Measurements from ENCODE around the gene OGFRL1.

OGFRL1 gene

DNA sequence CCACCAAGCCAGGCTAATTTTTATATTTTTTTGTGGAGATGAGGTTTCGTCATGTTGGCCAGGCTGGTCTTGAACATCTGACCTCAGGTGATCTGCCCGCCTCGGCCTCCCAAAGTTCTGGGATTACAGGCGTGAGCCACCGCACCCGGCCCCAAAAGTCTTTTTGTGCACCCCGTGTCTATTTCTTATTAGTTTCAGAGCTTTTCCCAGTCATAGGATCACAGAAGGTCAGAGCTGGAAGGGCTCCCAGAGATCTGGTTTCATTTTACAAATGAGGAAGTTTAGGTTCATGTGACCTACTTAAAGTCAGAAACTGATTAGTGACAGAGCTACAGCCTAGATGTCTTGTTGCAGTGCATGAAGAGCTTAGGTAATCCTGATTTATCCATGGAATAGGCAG, 1.6 kb upstream of the OGFRL1 start:
- no peak for DNase-seq (ENCODE audit: low read depth in 2 of 2)

DNA sequence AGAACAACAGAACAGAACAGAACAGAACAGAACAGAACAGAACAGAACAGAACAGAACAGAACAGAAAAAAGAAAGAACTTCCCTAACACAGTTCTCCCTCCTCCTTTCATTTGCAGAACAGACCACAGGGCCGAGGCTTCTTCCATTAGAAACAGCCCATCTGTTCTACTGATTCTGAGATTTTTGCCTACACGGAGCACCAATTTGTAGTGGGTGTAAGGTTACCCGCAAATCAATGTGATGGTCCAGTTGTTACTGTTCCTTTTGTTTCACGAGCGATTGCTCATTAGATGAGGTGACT, 734 bp upstream of the OGFRL1 start:
- DNase-seq (ENCODE audit: low read depth in 2 of 2): no peak

DNA sequence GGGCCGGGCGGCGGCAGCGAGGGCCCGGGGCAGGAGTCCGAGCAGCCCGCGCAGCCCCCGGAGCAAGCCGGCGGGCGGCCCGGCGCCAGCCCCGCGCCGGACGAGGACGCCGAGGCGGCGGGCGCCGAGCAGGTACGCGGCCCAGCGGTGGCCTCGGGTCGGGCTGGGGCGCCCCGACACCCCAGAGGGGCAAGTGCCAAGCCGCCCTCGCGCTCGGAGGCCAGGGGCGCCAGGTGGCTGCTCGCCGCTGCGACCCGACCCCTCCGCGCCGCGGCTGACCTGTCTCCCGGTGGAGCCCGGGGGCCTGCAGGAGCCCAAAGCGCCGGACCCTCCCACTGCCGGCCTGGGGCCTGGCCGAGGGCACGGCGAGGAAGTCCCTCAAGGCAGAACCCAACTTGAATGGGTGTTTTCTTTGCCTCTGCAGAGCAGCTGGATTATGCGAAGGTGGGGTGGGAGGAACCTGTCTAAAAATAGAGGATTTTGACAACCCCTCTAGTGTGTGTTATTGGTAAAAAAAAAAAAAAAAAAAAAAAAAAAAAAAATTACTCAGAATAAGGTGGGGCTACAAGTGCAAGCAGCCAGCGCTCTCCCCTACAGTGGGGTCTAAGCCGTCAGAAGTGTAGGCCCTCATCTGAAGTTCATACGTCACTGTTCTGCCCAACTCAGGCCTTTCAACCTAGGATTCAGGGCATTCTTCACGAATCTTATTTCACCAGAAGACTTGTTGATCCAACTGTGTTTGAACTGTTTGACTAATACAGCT, 609 bp downstream of the OGFRL1 start:
- peak in 1 of 2 donors; percentile 7 for DNase-seq (ENCODE audit: low read depth in 2 of 2)

DNA sequence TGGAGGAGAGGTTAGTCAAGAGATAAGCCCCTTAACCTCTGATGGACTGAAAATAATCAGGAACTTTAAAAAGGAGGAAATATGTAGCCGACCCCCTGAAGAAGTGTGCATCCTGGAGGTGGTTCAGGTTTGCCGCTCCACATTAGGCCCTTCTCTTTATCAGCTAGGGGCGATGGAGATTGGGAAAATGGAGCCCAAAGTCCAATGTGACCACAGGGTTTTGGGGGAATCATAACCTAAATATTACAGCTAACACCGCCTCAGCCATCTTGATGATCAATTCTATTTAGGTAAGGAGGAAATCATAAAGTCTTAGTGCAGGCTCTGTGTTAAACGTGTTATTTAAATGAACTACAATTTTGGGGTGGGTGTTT, 1.2 kb downstream of the OGFRL1 start:
- DNase-seq (ENCODE audit: low read depth in 2 of 2): no peak

DNA sequence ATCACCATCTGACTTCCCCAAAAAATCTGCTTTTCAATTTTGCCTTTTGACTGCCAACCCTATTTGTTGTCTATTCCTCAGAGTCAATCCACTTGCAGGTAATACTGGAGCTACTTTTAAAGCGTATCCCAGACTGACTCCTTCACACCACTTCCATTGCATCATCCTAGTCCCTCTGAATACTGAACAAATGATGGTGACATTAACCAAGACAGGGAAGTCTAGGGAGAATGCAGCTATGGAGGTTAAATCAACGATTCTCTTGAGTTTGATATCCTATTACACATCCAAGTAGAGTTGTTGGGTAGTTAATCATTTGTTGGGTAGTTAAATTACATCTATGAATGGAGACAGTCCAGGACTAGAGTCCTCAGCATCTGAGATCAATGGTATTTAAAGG, 2.0 kb downstream of the OGFRL1 start:
- no peak for DNase-seq (ENCODE audit: low read depth in 2 of 2)

DNA sequence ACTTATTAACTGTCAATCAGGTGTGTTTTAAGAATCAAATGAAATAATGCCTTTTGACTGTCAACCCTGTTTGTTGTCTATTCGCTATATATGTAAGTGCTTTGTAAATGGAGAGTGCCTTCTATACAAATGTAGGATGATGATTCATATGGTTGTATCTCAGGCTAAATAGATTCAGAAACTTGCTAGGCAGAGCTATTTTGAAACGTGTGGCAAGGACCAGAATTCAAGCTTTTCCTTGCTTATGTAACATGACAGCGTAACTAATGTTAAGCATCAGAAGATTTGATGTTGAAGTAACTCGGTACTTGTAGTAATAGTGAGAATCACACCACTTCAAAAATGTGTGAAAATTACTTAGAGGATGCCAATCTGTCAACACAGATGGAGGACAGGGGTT, 3.4 kb downstream of the OGFRL1 start:
- no peak for DNase-seq (ENCODE audit: low read depth in 2 of 2)

DNA sequence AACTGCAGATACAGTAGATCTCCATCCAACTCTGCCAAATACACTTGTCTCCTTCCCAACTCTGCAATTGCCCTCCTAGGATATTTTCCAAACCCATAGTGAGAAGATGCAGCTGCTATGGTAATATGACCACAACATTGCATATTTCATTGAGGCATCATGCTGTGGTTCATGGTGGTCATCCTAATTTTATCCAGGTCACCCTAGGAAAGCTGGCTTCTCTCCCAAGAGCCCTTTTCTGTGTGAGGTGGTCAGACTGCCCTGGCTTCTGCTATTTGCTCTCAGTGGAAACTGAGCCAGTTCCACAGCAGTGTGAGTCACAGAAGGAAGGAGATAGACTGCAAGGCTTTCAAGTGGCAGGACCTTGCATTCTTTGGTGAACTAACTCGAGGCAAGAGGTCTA, 5.5 kb downstream of the OGFRL1 start:
- no peak for DNase-seq (ENCODE audit: low read depth in 2 of 2)

DNA sequence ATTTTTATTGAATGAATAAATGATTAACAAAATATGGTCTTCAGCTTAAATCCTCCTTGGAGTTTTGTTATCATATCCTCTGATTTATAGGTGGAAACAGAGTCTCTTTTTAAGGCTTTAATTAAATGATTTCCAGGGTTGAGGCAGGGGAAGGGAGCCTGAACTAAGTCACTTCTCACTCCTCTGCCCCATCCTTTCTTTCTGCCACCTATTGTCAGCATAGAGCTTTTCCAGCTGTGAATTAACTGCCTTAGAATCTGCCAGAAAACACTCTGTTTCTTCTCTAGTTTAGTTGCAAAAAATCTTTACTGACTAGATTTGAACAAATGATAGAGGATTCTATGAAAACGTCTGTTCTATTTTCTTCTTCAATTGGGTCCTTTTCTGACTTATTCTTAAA, 9.8 kb downstream of the OGFRL1 start:
- no peak for DNase-seq (ENCODE audit: low read depth in 2 of 2)

DNA sequence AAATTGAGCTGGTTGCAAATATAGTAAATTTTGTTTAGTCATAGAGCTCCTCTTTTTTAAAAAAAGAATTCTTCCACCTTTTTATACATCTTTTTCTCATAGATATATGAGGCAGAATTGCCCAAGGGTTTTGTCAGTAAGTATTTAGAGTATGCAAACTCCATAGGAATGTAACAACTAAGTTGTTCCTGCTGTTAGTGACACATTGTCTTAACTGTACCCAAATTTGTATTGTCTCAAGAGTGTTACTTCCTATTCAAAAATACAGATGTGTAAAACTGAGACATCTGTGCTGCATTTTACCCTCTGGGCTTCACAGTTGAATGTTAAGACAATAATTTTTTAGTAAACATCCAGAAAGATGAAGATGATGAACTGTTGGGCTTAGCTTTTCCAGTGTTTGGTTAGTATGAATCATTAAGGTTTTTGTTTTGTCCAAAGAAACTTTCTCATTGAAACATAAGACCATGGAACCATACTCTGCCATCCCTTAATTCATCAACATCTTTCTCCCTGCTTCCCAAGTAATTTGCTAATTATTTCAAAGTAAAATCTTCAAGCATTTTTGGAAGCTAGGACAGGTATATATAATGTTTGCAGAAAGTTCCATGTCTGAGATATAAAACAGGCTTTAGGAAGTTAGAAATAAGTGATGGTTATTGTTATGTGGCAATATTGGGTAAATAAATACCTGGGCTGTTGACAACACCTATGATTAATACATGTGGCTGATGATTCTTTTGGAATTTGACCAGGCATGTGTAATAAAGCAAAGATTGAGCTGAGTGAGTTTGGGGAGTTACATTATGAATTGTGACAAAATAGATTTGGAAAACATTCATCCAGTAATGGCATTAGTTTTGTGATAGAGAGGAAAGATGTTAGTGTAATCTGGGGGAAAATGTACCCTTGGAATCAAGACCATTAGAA, 11.2 kb downstream of the OGFRL1 start:
- no peak for DNase-seq (ENCODE audit: low read depth in 2 of 2)

DNA sequence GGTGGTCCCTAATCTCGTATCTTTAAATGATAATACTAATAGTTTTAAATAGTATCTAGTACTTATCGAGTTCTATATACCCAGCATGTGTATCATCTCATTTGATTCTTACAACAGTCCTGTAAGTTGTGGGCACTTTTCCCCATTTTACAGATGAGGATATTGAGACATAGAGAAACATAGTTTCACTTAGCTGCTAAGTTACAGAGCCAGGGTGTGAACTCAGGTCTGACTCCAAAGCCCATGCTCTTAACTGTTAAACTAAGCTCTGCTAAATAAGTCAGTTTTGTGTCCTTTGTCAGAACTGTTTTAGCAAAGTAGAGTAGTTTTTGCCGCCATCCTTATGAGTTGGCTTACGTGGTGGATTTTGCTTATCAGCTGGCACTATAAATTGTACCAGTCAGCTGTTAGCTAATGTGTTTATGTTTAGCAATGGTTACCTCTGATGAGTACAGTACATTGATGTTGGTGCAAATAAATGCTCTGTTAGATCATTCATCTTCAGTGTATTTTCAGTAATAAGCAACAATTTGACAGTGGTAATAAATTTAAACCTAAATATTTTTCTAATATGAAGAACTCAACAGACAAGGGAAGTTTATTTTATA, 12.1 kb downstream of the OGFRL1 start:
- DNase-seq (ENCODE audit: low read depth in 2 of 2): no peak

DNA sequence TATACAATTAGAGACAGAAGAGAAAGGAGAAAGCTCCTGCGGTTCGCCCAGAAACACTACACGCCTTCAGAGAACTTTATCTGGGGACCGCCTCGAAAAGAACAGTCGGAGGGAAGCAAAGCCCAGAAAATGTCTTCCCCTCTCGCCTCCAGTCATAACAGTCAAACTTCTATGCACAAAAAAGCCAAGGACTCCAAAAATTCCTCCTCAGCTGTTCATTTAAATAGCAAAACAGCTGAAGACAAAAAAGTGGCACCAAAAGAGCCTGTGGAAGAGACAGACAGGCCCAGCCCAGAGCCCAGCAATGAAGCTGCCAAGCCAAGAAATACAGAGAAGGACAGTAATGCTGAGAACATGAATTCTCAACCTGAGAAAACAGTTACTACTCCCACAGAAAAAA, 12.9 kb downstream of the OGFRL1 start:
- no peak for DNase-seq (ENCODE audit: low read depth in 2 of 2)

DNA sequence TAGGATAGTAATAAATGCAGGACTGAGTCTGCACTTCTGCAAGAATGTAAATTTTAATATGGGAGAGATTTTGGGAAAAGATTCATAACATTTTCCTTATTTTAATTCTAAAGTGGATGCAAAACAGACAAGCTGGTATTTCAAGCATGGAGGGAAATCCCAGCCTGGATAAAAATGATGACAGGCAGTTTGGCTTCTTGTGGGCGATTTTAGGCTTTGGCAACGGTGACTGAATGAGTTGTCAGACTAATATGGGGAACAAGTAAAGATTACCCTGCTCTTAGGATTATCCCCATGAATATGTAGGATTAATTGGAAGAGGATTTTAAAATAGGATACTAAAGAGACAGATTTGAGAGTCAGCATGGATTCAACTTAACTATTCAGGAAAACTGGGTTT, 21.0 kb downstream of the OGFRL1 start:
- no peak for DNase-seq (ENCODE audit: low read depth in 2 of 2)

DNA sequence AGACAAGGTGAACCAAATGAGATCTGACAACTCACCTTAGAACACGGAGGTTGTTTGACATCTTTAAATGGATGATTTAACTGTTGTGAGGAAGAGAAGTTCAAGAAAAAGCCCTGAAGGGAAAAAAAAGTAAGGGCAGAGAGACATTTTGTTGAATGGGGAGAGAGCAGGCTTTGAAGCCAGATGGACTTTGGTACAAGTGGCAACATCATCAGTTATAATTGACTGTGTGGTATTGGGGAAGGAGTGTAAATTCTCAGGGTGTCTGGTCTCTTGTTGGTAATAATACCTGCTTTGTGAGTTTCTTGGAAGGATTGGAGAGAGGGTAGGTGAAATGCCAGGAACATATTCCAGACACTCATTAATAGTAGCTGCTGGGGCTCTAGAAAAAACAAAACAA, 21.6 kb downstream of the OGFRL1 start:
- no peak for DNase-seq (ENCODE audit: low read depth in 2 of 2)

DNA sequence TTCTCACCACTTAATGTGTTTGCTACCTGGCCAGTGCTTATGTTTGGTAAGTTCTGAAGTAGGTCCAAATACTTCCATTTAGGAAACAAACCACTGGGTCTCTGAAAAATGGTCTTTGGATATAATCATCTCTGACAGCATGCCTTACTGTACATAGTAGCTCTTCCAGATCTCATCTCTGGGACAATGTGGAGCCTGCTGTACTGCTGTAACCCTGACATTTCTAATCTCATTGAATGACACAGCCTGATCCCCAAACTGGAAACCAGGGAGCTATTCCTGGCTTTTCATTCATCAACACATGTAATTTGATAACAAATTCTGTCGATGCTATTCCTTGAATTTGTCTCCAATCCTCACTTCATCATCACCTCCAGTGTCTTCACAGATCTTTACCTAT, 23.5 kb downstream of the OGFRL1 start:
- DNase-seq (ENCODE audit: low read depth in 2 of 2): no peak

DNA sequence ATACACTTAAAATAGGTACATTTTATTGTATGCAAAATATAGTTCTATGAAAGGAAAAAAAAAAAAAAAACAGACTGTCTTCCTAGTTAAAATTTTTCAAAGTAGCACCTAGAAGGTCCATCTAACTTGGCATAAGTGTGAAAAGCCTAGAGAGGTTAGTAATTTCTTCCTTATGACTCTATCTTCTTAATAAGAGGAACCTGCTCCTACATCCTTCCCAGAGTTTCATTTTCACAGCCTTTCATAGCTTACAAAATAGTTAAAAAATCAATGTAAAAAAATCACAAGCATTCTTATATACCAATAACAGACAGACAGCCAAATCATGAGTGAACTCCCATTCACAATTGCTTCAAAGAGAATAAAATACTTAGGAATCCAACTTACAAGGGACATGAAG, 28.8 kb downstream of the OGFRL1 start:
- no peak for DNase-seq (ENCODE audit: low read depth in 2 of 2)

DNA sequence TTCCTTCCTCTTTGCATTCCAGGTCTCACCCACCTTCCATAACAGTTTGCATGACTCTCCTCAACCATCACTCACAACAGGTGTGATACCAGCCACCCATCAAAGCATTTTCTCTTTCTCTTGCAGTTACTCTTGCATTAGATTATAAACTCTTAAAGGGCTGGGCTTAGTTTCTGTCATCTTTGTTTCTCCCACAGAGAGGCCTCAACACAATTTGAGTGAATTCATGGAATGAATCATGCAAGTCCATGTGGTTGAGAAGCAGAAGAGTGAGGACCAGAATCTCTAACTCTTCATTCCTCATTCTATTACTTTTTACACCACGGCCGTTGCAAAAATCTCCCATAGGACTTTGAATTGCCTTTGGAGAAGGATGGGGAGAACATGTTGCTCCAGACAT, 31.4 kb downstream of the OGFRL1 start:
- DNase-seq (ENCODE audit: low read depth in 2 of 2): no peak

DNA sequence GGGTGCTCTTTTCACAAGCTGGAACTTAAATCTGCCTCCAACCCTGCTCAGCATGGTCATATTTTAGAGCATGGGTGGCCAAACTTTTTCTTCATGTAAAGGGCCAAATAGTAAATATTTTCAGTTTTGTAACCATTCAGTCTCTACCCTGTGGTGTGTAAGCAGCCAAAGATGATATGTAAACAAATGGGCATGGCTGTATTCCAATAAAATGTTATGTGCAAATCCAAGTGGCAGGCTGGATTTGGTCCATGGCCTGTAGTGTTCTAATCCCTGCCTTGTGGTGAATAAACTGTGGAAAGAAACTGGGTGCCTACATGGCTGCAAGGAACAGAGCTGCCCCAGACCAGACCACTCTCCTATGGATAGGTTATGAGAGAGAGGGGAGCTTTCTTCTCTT, 32.7 kb downstream of the OGFRL1 start:
- DNase-seq (ENCODE audit: low read depth in 2 of 2): no peak

DNA sequence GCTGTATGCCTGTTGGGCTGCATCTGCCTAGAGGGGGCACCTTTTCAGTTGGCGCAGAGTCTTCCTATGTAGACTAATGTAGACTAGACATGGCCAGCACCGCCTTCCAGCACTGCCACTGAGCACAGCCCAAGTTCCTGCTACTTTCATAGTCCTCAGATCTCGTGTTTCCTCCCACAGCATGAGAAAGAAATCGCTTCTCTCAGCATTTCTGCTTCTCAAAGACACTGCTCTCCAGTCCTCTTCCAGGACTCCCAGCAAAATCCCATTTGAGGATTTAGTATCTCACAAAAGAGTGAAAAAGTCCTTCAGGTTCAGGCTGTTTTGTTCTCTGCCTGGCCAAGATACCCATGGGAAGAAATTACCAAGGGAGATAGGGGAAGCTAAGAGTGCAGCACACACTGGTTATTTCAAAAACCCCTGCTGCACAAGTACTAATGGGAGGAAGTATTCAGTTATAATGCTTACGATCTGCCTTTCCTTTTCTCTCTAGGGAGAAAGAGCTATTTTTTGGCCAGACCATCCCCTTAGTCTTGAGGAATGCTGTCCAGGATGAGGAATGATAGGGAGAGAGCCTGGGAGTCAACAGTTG, 35.7 kb downstream of the OGFRL1 start:
- no peak for DNase-seq (ENCODE audit: low read depth in 2 of 2)

DNA sequence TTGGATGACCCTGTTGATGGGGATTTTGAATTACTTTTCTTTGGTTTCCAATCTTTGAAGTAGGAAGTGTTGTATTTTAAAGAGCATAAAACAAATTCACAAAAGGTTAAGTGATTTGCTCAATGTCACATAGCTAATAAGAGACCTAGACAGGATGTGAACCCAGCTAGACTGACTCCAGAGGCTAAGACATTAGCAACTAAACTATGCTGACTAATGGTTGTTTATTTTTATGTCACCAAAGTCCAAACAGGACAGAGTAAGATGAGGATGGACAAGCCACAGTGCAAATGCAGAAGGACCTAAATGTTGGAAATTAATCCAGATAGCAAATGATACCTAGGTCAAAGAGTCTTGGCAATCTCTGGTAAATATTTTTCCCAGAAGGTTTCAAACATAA, 38.0 kb downstream of the OGFRL1 start:
- no peak for DNase-seq (ENCODE audit: low read depth in 2 of 2)

DNA sequence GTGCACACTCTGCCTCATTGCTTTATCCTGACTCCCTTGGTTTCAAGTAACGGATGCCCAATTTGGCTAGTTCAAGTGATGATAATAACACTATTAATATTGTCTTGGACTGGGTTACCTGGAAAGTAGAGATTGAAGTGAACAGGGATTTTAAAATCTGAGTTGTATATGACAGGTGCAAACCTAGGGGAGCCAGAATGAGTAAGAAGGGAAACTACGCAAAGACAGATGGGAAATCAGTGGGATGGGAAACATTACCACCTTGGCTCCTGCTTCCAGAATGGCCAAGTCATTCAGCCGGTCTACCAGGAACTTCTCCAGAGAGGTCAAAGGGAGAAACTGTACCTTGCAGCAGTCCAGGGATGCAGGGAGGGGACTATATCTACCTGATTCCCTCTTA, 41.9 kb downstream of the OGFRL1 start:
- DNase-seq (ENCODE audit: low read depth in 2 of 2): no peak

DNA sequence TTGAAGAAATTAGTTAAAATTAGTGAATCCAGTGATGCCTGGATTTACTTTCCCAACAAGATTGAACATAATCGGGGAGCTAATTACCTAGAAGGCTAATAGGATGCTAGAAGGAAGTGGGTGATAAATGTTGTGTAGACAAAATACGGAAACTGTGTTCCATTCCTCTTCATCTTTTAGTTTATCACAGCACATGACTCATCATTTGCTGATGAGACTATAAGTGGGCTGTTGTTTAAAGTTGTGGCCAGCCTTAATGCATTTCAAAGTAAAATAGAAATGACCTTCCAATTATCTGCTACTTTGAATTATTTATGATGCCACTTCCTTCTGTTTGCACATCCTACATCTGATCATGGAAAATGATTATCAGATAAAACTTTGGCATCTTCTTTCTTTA, 43.4 kb downstream of the OGFRL1 start:
- DNase-seq (ENCODE audit: low read depth in 2 of 2): no peak

DNA sequence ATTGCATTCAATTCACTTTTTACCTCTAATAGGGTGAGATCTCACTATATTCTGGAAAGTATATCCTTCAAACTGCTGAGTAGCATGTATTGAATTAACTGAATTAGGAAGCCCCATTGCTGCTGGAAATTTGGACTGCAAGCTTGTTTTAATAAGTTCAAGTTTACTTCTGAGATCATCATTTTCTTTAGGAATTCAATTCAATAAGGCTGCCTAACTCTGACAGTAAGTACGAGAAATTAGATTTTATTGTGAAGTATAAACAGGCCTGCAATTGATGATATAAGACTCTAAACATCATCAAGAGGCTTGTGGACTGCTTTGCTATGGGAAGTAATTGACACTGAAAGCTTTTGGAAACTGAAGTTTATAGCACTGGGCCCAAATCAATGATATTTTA, 44.4 kb downstream of the OGFRL1 start:
- no peak for DNase-seq (ENCODE audit: low read depth in 2 of 2)

DNA sequence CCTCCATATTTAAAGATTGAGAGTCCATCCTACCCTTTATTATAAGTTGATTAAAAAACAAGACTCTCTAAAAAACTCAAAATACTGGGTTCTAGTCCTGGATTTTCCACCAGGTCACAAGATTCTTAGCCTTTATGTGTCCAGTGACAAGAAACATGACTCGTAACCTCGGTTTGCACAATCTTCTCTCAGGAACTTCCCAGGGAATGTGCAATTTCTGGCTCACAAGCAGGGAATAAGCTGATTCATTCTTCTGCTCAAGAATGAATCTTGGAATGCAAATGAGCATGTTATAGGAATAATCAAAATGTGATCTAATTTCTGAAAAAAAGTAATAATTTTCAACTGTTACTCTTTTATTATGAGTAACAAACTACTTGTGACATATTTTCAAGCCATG, 45.1 kb downstream of the OGFRL1 start:
- DNase-seq (ENCODE audit: low read depth in 2 of 2): no peak

All from activated CD4-positive, alpha-beta T cell treated with anti-CD3 and anti-CD28 coated beads for 24 hours (primary cell).